Endothelial cell of umbilical vein (primary cell): ENCODE data around the gene SIM2. TPM values are rescaled to one million over a fixed set of nuclear protein-coding genes. Genes with fewer than 3 reads are reported as not detected.

Experiments
- BruUV-seq: library from RNA; stranded (reverse); fragments of 400-500 nt; replicated peaks from 2 replicates; lab custom pipeline; 2021; lab: Mats Ljungman, UMichigan
- CTCF ChIA-PET: fragments of 300-600, 350-600 bp; sonication (Branson Sonifier 250); formaldehyde crosslinking; loops from one replicate; lab custom pipeline; 2021; ENCODE audit warnings: antibody characterized with exemption, inconsistent platforms; lab: Charles Lee
- POLR2A ChIA-PET: fragments of 300-600, 350-600 bp; sonication (Branson Sonifier 250); formaldehyde crosslinking; loops from one replicate; lab custom pipeline; 2021; ENCODE audit warnings: antibody characterized with exemption, inconsistent platforms; lab: Charles Lee
- DNase-seq: peaks from one replicate; pipeline ENCODE4 v3.0.0-alpha.2; 2011; ENCODE audit warnings: low read depth, low spot score
- FAIRE-seq: peaks from 2 replicates; lab custom pipeline; 2011; peaks lifted over from hg19 to GRCh38; lab: Jason Lieb, UNC
- H2AFZ ChIP-seq: 2 replicates; pipeline ENCODE4 v1.6.0; 2012; ENCODE audit warnings: low read depth, low read length, control low read depth, inconsistent platforms
- H3K27ac ChIP-seq: 2 replicates; pipeline ENCODE4 v1.5.1; 2011; ENCODE audit warnings: low read depth, mild to moderate bottlenecking, control low read depth, low read length, moderate library complexity; ENCODE audit not compliant: insufficient read depth
- H3K27me3 ChIP-seq, 2 experiments: 2 replicates each; pipeline versions ENCODE4 v1.6.0 to v1.6.1; 2011; ENCODE audit warnings: low read length in 2 of 2, mixed read lengths in 1 of 2; ENCODE audit not compliant: control insufficient read depth in 2 of 2, insufficient read depth in 2 of 2
- H3K36me3 ChIP-seq, 2 experiments: 2 replicates in 1 of 2; 3 replicates in 1 of 2; pipeline ENCODE4 v1.5.1; 2011; ENCODE audit warnings: low read length in 2 of 2, mild to moderate bottlenecking in 1 of 2, moderate library complexity in 1 of 2; ENCODE audit not compliant: control insufficient read depth in 2 of 2, insufficient read depth in 2 of 2; ENCODE audit errors: extremely low read depth in 1 of 2
- H3K4me1 ChIP-seq: 3 replicates; pipeline ENCODE4 v1.5.1; 2011; ENCODE audit warnings: mild to moderate bottlenecking, low read length; ENCODE audit not compliant: control insufficient read depth, insufficient read depth; ENCODE audit errors: extremely low read depth
- H3K4me2 ChIP-seq: 2 replicates; pipeline ENCODE4 v1.6.1; 2011; ENCODE audit warnings: low read length, control low read depth, mixed read lengths; ENCODE audit not compliant: insufficient read depth
- H3K4me3 ChIP-seq, 3 experiments: fragments of 200-600 bp in 1 of 3; sonication (generic), shearing (Covaris generic) in 1 of 3; replicated peaks in 1 of 3; 2 replicates each; pipeline ENCODE4 v1.5.1; 2011 to 2016; ENCODE audit warnings: control low read depth in 3 of 3, low read length in 3 of 3, mild to moderate bottlenecking in 2 of 3, inconsistent platforms in 1 of 3, low read depth in 1 of 3, moderate library complexity in 1 of 3; ENCODE audit not compliant: insufficient read depth in 1 of 3
- H3K79me2 ChIP-seq: 2 replicates; pipeline ENCODE4 v1.6.0; 2012; ENCODE audit warnings: low read length, inconsistent platforms; ENCODE audit not compliant: control insufficient read depth, insufficient read depth
- H3K9ac ChIP-seq: replicated peaks from 2 replicates; pipeline ENCODE3; 2011; ENCODE audit warnings: low read length, control low read depth; ENCODE audit not compliant: insufficient read depth; ENCODE audit errors: extremely low read depth
- H3K9me1 ChIP-seq: replicated peaks from 3 replicates; pipeline ENCODE4 v1.6.0; 2011; ENCODE audit warnings: mild to moderate bottlenecking, low read length; ENCODE audit not compliant: control insufficient read depth, insufficient read depth; ENCODE audit errors: extremely low read depth
- H3K9me3 ChIP-seq: replicated peaks from 2 replicates; pipeline ENCODE4 v1.5.1; 2012; ENCODE audit warnings: low read length, inconsistent platforms; ENCODE audit not compliant: control insufficient read depth, insufficient read depth
- H4K20me1 ChIP-seq: replicated peaks from 2 replicates; pipeline ENCODE3; 2011; ENCODE audit warnings: mild to moderate bottlenecking, low read length; ENCODE audit not compliant: control insufficient read depth, insufficient read depth; ENCODE audit errors: extremely low read depth
- EZH2 ChIP-seq: IDR thresholded peaks from 2 replicates; pipeline ENCODE4 v1.6.1; 2012; ENCODE audit warnings: borderline replicate concordance, low read depth, mild to moderate bottlenecking, moderate library complexity, low read length, inconsistent platforms; ENCODE audit not compliant: severe bottlenecking
- FOS ChIP-seq: IDR thresholded peaks from 2 replicates; pipeline ENCODE4 v1.6.1; 2011; ENCODE audit warnings: mild to moderate bottlenecking, low read length, moderate library complexity, borderline replicate concordance; ENCODE audit not compliant: insufficient read depth
- GATA2 ChIP-seq: IDR thresholded peaks from 2 replicates; pipeline ENCODE4 v1.7.0; 2011; ENCODE audit warnings: low read depth, mild to moderate bottlenecking, moderate library complexity, mixed read lengths, low read length; ENCODE audit not compliant: insufficient read length, insufficient read depth
- JUN ChIP-seq: IDR thresholded peaks from 2 replicates; pipeline ENCODE4 v1.6.1; 2011; ENCODE audit warnings: borderline replicate concordance, low read depth; ENCODE audit not compliant: insufficient read length, insufficient read depth
- MYC ChIP-seq: IDR thresholded peaks from one replicate; pipeline ENCODE4 v1.6.1; 2011; ENCODE audit warnings: mild to moderate bottlenecking, low read depth, low read length
- POLR2A ChIP-seq: IDR thresholded peaks from 2 replicates; pipeline ENCODE4 v1.6.1; 2012; ENCODE audit warnings: low read depth, mild to moderate bottlenecking, control low read depth, low read length
- POLR2AphosphoS5 ChIP-seq: IDR thresholded peaks from 2 replicates; pipeline ENCODE4 v1.6.1; 2012; ENCODE audit warnings: low read depth, mild to moderate bottlenecking, control low read depth, low read length, moderate library complexity; ENCODE audit not compliant: insufficient read depth
- dilution Hi-C: fragments of 300-500 bp; cut with MboI; formaldehyde crosslinking; loops from one replicate; pipeline ENCODE4 v1.15.0; 2019; ENCODE audit warnings: low sequenced_read_pairs; ENCODE audit not compliant: extremely low pct_ligation_motif_present
- intact Hi-C: fragments of 100-400 bp; cut with micrococcal nuclease; formaldehyde crosslinking; loops from one replicate; pipeline ENCODE4 v1.10.0; 2022
- polyA plus RNA-seq, 4 experiments: library from polyadenylated mRNA; depleted of rRNA in 3 of 4; stranded (reverse) in 3 of 4; unstranded in 1 of 4; fragments of >200 nt; gene quantifications; 2 replicates each; pipeline versions ENCODE4 v1.2.1 to v1.2.3, GENCODE V29; 2011 to 2012; ENCODE audit warnings: missing spikeins in 1 of 4
- total RNA-seq: library from RNA; stranded (reverse); gene quantifications from 2 replicates; pipeline ENCODE4 v1.2.3, GENCODE V29; 2021
- TF ChIP-seq, protein P1 (sequence below), 2 donors: IDR thresholded peaks; 1 replicate in 1 of 2; 2 replicates in 1 of 2; pipeline ENCODE4 v1.5.1; 2011; ENCODE audit warnings: low read length in 2 of 2, mild to moderate bottlenecking in 2 of 2, moderate library complexity in 2 of 2, control low read depth in 1 of 2, inconsistent platforms in 1 of 2, low read depth in 1 of 2; ENCODE audit not compliant: insufficient read depth in 1 of 2; ENCODE audit errors: extremely low read depth in 1 of 2
- TF ChIP-seq, protein P2 (sequence below): IDR thresholded peaks from 2 replicates; pipeline ENCODE4 v1.6.1; 2011; ENCODE audit not compliant: insufficient read depth, insufficient read length

The SIM2 gene
- total and polyA plus RNA-seq, 2 donors (not counting 3 experiments of a cell fraction or from before 2014, with no cell fraction given), result not detected

DNA sequence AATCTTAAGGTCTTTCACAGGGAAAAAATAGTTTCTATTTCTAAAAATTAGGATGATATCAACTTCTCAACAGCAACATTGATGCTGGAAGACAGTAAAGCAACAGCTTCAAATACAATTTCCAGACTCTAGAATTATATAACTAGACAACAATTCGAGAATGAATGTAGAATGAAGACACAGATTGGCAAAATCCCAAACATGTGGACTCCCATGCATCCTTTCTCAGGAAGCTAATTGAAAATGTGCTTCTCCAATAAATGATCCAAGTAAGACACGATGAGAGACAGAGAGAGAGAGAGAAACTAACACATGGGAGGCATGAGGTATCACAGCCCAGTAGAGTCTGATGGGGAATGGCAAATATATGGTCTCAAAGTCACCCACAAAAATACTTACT, 21.5 kb upstream of the SIM2 start:
- DNase-seq, result no peak
- ChIA-PET POLR2A (no interaction called here), CTCF (interaction anchor here (1.1 to 1.5 kb wide), 2 partner anchors 46 to 47 kb away, joined by 3 to 5 read pairs; no protein-coding TSS in a partner anchor)
- Histone ChIP-seq H3K4me2 (no peak overlapping the region), H3K4me3 (no peak overlapping the region), H2AFZ (no peak overlapping the region), H3K9me3 (no peaks in the 10 kb centered on the region), H3K79me2 (no peaks in the 10 kb centered on the region), H3K4me1 (no peaks in the 10 kb centered on the region), H4K20me1 (no peaks in the 10 kb centered on the region), H3K9ac (no peak overlapping the region), H3K36me3 (no peaks in the 10 kb centered on the region), H3K9me1 (no peaks in the 10 kb centered on the region), H3K27ac (no peak overlapping the region), H3K27me3 (peaks cover 24 to 44% of the 10 kb centered on the region in 2 experiments)
- dilution Hi-C loops (no loop called here), intact Hi-C loops (no loop called here)
- no peak for FAIRE-seq
- TF ChIP-seq POLR2A, result no peak
- no peak for TF ChIP-seq JUN
- no TSS peak for BruUV-seq

DNA sequence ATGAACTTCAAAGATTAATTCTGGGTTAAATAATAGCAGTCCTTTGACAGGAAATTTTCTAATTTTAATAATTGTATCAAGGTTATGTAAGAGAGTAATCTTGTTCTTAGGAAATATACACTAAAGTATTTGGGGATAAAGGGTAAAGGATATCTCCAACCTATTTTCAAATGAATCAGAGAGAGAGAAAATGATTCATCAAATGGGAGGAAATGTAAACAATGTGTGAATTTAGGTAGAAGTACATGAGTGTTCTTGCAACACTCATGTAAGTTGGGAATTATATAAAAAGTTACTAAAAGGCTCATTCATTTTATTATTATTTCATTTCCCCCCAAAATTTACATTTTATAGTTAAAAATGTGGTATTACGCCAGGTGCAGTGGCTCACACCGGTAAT, 20.4 kb upstream of the SIM2 start:
- POLR2A ChIA-PET, result no interaction called here
- FAIRE-seq, result no peak
- dilution Hi-C loops, result no loop called here

More for the DNA sequence above, 20.4 kb upstream of the SIM2 start:
- peaks cover 28 to 52% of the 10 kb centered on the region in 2 experiments for H3K27me3 ChIP-seq
- H4K20me1 ChIP-seq, result no peaks in the 10 kb centered on the region
- no peaks in the 10 kb centered on the region for H3K79me2 ChIP-seq
- DNase-seq, result no peak
- H3K4me3 ChIP-seq, result no peak overlapping the region
- no peak overlapping the region for H2AFZ ChIP-seq
- no peak overlapping the region for H3K4me2 ChIP-seq
- H3K9ac ChIP-seq, result no peak overlapping the region
- intact Hi-C loops, result no loop called here
- no peak overlapping the region for H3K27ac ChIP-seq
- CTCF ChIA-PET, result no interaction called here
- H3K9me1 ChIP-seq, result no peaks in the 10 kb centered on the region
- H3K9me3 ChIP-seq, result no peaks in the 10 kb centered on the region
- H3K4me1 ChIP-seq, result no peaks in the 10 kb centered on the region
- no peaks in the 10 kb centered on the region for H3K36me3 ChIP-seq
- BruUV-seq, result no TSS peak
- TF ChIP-seq MYC (no peak), JUN (no peak), FOS (no peak), EZH2 (no peak), POLR2A (no peak), POLR2AphosphoS5 (no peak), GATA2 (no peak)
- TF ChIP-seq, protein P1, sequence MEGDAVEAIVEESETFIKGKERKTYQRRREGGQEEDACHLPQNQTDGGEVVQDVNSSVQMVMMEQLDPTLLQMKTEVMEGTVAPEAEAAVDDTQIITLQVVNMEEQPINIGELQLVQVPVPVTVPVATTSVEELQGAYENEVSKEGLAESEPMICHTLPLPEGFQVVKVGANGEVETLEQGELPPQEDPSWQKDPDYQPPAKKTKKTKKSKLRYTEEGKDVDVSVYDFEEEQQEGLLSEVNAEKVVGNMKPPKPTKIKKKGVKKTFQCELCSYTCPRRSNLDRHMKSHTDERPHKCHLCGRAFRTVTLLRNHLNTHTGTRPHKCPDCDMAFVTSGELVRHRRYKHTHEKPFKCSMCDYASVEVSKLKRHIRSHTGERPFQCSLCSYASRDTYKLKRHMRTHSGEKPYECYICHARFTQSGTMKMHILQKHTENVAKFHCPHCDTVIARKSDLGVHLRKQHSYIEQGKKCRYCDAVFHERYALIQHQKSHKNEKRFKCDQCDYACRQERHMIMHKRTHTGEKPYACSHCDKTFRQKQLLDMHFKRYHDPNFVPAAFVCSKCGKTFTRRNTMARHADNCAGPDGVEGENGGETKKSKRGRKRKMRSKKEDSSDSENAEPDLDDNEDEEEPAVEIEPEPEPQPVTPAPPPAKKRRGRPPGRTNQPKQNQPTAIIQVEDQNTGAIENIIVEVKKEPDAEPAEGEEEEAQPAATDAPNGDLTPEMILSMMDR (IDR thresholded peaks at IDR 0.05; ENCODE audit: extremely low read depth in 1 of 2, insufficient read depth in 1 of 2, low read depth in 1 of 2, low read length in 2 of 2), result no peak
- TF ChIP-seq, protein P2, sequence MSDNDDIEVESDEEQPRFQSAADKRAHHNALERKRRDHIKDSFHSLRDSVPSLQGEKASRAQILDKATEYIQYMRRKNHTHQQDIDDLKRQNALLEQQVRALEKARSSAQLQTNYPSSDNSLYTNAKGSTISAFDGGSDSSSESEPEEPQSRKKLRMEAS, result no peak
